ENCODE data around the gene POLR2E. TPM values are rescaled to one million over a fixed set of nuclear protein-coding genes. Genes with fewer than 3 reads are reported as not detected.

POLR2E gene
- polyA plus RNA-seq, 3 donors: 86.3 to 393 (median 226) TPM

DNA sequence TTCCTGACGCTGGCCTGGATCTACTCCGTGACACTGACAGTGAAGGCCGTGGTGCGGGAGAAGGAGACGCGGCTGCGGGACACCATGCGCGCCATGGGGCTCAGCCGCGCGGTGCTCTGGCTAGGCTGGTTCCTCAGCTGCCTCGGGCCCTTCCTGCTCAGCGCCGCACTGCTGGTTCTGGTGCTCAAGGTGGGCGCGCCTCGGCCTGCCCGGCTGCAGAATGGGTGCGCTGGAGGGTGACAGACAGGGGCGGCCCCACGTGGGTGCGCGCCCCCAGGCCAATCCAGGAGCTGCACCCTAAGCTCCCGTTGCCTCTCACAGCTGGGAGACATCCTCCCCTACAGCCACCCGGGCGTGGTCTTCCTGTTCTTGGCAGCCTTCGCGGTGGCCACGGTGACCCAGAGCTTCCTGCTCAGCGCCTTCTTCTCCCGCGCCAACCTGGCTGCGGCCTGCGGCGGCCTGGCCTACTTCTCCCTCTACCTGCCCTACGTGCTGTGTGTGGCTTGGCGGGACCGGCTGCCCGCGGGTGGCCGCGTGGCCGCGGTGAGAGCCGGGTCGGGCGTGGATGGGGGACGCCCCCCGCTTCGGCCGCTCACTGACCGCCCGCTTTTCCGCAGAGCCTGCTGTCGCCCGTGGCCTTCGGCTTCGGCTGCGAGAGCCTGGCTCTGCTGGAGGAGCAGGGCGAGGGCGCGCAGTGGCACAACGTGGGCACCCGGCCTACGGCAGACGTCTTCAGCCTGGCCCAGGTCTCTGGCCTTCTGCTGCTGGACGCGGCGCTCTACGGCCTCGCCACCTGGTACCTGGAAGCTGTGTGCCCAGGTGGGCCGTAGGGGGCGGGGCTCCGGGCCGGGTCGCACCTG, 48.1 kb downstream of the POLR2E start:
- 87 to 94% (median 88%) methylated on average over 67 to 77 of the region's 77 CpGs for WGBS, 3 donors
- H3K27ac ChIP-seq (ENCODE audit: low read depth, low read length): no peak overlapping the region

DNA sequence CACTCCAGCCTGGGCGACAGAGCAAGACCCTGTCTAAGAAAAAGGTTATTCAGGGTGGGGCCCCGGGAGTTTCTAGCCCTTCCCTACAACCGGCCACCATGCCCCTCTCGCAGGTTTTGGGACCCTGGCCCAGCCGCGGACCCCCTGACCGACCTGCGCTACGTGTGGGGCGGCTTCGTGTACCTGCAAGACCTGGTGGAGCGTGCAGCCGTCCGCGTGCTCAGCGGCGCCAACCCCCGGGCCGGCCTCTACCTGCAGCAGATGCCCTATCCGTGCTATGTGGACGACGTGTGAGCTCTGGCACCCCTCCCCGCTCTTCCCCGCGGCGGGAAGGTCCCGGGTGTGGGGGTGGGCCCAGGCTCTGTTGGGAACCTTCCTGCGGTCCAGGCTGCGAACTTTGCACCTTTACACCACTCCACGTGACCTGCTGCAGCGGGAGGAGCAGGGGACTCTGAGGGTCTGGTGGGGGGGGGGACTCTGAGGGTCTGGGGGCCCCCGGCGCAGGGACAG, 49.0 kb downstream of the POLR2E start:
- WGBS, 3 donors: 89 to 92% (median 90%) methylated on average over 29 to 33 of the region's 33 CpGs
- H3K27ac ChIP-seq (ENCODE audit: low read depth, low read length): no peak overlapping the region

DNA sequence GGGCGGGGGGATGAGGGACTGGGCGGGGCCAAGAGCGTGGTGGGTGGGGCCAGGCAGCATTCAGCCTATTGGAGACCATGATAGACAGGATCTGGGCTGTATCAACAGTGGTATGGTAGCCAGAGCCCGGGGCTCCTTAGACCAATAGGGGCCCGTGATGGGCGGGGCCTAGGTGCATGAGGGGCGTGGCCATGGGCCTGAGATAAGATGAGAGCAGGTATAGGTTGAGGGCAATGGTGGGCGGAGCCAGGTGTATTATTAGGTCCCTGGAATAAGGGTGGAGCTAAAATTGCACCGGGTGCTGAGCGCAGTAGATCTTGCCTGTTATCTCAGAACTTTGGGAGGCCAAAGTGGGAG, 50.0 kb downstream of the POLR2E start:
- no peak overlapping the region for H3K27ac ChIP-seq (ENCODE audit: low read depth, low read length)
- WGBS, 3 donors: 66 to 83% (median 69%) methylated on average over 10 of the region's 10 CpGs

DNA sequence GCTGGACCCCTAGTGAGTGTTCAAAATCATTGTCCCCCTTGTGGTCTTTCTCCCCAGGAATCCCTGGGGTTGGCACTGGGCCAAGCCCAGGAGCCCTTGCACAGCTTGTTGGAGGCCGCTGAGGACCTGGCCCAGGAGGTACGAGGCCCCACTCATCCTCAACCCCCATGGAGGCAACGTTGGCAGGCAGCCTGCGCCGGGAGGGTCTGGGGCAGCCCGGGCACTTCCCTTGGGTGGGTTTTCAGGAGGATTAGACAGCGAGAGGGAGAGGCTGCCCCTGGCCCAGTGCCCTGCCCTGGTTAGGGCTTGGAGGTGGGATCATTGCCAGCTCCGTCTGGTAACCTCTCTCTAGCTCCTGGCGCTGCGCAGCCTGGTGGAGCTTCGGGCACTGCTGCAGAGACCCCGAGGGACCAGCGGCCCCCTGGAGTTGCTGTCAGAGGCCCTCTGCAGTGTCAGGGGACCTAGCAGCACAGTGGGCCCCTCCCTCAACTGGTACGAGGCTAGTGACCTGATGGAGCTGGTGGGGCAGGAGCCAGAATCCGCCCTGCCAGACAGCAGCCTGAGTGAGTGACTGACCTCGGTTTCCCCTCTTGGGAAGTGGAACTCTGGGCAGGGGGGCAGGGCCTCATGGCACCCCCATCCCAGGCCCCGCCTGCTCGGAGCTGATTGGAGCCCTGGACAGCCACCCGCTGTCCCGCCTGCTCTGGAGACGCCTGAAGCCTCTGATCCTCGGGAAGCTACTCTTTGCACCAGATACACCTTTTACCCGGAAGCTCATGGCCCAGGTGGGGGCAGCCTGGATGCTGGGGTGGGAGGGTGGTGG, 52.3 kb downstream of the POLR2E start:
- 60 to 81% (median 67%) methylated on average over 23 of the region's 23 CpGs for WGBS, 3 donors
- no peak overlapping the region for H3K27ac ChIP-seq (ENCODE audit: low read depth, low read length)

DNA sequence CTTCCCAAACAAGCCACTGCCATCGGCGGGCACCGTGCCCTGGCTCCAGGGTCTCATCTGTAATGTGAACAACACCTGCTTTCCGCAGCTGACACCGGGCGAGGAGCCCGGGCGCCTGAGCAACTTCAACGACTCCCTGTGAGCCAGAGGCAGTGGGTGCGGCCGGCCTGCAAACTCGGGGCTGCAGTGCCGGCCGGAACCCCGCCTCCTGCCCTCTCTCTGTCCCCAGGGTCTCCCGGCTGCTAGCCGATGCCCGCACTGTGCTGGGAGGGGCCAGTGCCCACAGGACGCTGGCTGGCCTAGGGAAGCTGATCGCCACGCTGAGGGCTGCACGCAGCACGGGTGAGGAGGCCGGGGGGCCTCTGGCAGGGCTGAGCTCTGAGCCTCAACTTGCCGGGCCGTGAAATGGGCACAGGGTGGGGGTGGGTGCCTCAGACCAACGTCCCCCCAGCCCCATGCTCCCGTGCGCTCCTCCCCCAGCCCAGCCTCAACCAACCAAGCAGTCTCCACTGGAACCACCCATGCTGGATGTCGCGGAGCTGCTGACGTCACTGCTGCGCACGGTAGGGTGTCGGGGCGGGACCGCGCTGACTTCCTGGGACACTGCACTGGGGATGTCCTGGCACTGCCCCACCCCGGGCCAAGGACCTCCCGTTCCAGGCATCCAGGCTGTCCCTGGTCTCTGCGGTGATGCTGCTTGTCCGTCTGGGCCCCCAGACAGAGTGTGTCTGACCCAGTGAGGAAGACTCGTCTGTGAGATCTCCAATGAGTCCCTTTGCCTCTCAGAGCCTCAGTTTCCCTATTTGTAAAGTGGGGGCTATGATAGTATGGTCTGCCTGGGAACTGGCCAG, 53.1 kb downstream of the POLR2E start:
- WGBS, 3 donors: 63 to 67% (median 66%) methylated on average over 37 to 43 of the region's 43 CpGs
- H3K27ac ChIP-seq (ENCODE audit: low read depth, low read length): no peak overlapping the region

DNA sequence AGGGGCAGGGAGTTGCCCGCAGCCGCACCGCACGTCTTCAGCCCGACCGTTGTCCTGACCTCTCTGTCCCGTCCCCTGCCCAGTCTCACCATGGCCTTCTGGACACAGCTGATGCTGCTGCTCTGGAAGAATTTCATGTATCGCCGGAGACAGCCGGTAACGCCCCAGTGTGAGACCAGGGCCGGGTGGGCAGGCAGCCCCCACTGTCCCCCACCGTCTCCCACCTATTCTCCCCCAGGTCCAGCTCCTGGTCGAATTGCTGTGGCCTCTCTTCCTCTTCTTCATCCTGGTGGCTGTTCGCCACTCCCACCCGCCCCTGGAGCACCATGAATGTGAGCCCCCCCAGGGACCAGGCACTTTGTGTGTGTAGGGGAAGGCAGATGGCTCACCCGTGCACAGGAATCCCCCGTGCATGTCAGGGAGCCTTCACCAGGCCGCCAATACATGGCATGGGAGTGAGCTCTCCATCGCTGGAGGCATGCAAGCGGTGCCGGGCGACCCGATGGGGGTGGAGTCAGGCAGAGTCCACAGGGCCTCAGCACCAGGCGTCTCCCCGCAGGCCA, 53.8 kb downstream of the POLR2E start:
- no peak overlapping the region for H3K27ac ChIP-seq (ENCODE audit: low read depth, low read length)

DNA sequence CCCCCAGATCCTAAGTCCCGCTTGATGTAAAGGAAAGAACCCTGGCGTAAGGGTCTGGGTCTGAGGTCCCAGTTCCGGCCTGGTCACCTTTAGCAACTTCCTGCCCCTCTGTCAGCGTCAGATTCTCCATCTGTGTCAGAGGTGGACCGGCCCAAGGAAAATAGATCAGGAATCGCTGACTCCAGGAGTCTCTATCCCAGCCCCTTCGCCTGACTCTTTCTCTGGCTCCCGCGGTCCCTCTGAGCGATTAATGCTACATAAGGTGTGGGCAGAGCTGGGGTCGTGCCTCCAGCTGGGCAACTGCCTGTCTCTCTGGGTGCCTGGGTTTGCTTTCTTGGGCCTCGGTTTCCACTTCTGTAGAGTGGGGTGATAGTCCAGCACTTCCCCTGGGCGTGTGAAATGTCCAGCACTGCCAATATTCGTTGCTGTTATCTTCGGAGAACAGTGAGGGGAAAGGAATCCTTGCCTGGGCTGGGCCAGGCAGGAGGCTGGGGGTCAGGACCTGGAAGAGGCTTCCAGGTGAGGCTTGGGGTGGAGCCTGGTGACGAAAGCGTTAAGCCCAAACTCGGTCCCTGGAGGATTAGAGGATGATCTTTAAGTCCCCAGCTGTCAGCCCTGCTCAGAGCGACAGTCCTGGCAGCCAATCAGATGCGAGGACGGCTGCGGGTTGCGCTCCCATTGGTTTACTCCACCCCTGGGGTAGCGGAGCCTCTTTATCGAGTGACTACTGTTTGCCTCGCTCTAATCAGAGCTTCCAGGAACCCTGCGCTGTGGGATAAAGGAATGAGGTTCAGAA, 54.5 kb downstream of the POLR2E start:
- no peak overlapping the region for H3K27ac ChIP-seq (ENCODE audit: low read depth, low read length)
- 2 to 3% (median 2%) methylated on average over 27 of the region's 27 CpGs for WGBS, 3 donors

More for the DNA sequence above, 53.8 kb downstream of the POLR2E start:
- WGBS, 3 donors: 27 to 43% (median 31%) methylated on average over 26 of the region's 26 CpGs

DNA sequence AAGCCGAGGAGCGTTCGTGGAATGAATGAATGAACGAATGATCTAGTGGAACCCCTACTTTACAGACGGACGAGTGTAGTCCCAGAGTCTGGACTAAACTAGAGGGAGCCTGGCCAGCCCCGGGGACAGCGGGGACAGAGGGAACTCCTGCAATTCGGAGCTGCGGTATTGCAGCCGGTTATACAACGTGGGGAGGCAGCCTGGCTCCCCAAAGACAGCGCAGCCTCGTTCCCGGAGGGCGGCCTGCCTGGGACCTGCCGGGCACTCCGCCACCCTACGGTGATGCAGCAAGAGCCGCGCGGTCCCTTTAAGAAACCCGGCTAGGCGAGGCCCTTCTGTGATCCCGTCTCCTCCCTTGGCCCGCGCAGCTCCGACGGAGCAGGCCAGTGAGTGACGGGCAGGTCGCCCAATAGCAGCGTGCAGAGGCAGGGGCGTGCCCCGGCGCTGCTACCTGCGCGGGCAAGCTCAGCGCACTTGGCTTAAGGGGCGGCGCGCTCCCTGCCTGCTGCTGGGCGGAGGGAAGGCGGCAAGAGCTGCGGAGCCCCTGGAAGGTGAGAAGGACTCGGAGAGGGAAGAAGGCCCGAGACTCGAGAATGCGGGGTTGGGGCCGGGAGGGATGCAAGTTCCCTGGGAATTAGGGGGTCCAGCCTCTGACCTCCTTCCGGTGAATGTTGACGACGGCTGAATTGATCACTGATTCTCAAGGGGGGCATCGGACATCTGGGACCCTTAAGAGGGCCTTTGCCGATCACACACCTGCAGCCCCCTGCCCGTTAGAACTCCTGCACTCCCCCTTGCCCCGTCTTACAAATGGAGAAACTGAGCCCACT, 55.3 kb downstream of the POLR2E start, which contains the start of gene ABCA7:
ABCA7 (plus strand) TSS at position 462 of the 830 bp plus-strand sequence. CDS start 1,255 bp downstream, outside the sequence.
- H3K27ac ChIP-seq (ENCODE audit: low read depth, low read length): no peak within 1 kb of the TSS
- 2% methylated on average over 56 of the region's 56 CpGs for WGBS, 3 donors

DNA sequence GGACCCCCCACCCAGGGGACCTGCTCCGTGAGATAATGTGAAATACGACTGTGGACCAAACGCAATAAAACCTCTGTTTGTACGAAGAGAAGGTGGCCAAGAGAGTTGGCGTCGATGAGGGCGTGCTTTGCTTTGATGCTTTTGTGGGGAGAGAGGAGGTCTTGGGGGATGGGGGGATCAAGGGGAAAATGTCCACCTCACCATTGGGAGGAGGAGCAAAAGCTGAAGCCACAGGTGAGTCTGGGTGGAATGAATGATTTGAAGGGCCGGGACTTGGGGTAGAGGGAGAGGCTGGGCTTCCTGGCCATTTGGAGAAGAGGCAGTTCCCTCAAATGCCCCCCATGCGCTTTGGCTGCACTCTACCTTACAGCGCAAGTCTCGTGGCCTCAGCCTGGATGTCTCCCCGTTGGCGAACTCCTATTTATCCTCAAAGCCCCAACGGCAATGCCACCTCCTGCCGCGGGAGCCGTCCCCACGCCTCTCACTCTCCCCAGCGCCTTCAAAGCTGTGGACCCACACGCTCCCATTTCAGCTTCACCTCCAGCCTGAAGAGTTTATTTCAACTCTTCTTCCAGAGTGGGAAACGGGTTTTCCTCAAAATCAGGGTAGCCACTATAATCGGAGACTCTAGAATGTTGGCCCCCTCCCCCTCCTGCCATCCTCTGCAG, 56.1 kb downstream of the POLR2E start:
- H3K27ac ChIP-seq (ENCODE audit: low read depth, low read length): no peak overlapping the region
- 68 to 70% (median 68%) methylated on average over 22 of the region's 22 CpGs for WGBS, 3 donors

DNA sequence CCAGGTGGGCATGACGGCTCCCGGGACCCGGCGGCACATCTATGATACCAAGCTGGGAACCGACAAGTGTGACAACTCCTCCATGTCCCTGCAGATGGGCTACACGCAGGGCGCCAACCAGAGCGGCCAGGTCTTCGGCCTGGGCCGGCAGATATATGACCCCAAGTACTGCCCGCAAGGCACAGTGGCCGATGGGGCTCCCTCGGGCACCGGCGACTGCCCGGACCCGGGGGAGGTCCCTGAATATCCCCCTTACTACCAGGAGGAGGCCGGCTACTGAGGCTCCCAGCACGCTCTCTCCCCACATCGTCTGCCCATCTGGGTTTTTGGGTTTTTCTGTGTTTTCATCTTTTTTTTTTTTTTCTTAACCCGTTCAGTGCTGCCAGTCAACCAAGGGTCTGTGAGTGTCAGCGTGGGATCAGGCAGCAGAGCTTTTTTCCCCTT, 57.5 kb downstream of the POLR2E start:
- H3K27ac ChIP-seq (ENCODE audit: low read depth, low read length): no peak overlapping the region
- 55 to 76% (median 66%) methylated on average over 22 of the region's 22 CpGs for WGBS, 3 donors

Other genes with a start within 250 kb of the POLR2E start
- gene ELANE, start 243.1 kb downstream of the POLR2E start, polyA plus RNA-seq: 1 to 10 TPM in 2 of 3 donors, under 1 TPM in 1; 0.54 to 9.2 (median 2.4) TPM
- 1,000 to 10,000 TPM in 1 of 3 donors, 100 to 1,000 TPM in 2; 146 to 2,068 (median 706) TPM for gene CFD, start 235.7 kb downstream of the POLR2E start, polyA plus RNA-seq
- 10 to 100 TPM; 38.8 to 41.4 (median 39.0) TPM for gene MED16, start 202.2 kb downstream of the POLR2E start, polyA plus RNA-seq
- not detected for gene RNU6-9, start 201.9 kb downstream of the POLR2E start, polyA plus RNA-seq
- 10 to 100 TPM; 44.6 to 59.1 (median 57.9) TPM for gene R3HDM4, start 182.2 kb downstream of the POLR2E start, polyA plus RNA-seq
- gene KISS1R, start 178.0 kb downstream of the POLR2E start, polyA plus RNA-seq: under 1 TPM in 1 of 3 donors, not detected in 2; 0.37 TPM
- gene ARID3A, start 169.3 kb downstream of the POLR2E start, polyA plus RNA-seq: 1 to 10 TPM; 3.6 to 8.2 (median 8.0) TPM
- gene WDR18, start 111.0 kb downstream of the POLR2E start, polyA plus RNA-seq: 10 to 100 TPM; 26.7 to 33.5 (median 30.9) TPM
- gene GRIN3B, start 95.0 kb downstream of the POLR2E start, polyA plus RNA-seq: under 1 TPM in 2 of 3 donors, not detected in 1; 0.01 to 0.03 TPM
- gene TMEM259, start 74.3 kb downstream of the POLR2E start, polyA plus RNA-seq: 100 to 1,000 TPM; 107 to 198 (median 126) TPM
- not detected for gene RNU6-2, start 73.9 kb downstream of the POLR2E start, polyA plus RNA-seq
- gene CNN2, start 68.8 kb downstream of the POLR2E start, polyA plus RNA-seq: 100 to 1,000 TPM in 1 of 3 donors, 10 to 100 TPM in 2; 39.3 to 107 (median 76.1) TPM
- gene ABCA7, start 55.3 kb downstream of the POLR2E start, polyA plus RNA-seq: 10 to 100 TPM in 2 of 3 donors, 1 to 10 TPM in 1; 9.6 to 26.2 (median 14.7) TPM
- 10 to 100 TPM; 10.1 to 22.3 (median 14.7) TPM for gene ARHGAP45, start 28.2 kb downstream of the POLR2E start, polyA plus RNA-seq
- gene GPX4, start 8.6 kb upstream of the POLR2E start, polyA plus RNA-seq: 1,000 to 10,000 TPM in 2 of 3 donors, 100 to 1,000 TPM in 1; 205 to 2,242 (median 1,517) TPM
- gene SBNO2, start 78.9 kb upstream of the POLR2E start, polyA plus RNA-seq: 100 to 1,000 TPM in 1 of 3 donors, 10 to 100 TPM in 2; 22.0 to 155 (median 53.1) TPM
- 10 to 100 TPM; 24.5 to 42.9 (median 39.4) TPM for gene STK11, start 110.4 kb upstream of the POLR2E start, polyA plus RNA-seq
- gene CBARP, start 142.6 kb upstream of the POLR2E start, polyA plus RNA-seq: 1 to 10 TPM in 2 of 3 donors, under 1 TPM in 1; 0.20 to 4.3 (median 2.0) TPM
- 100 to 1,000 TPM; 217 to 303 (median 219) TPM for gene ATP5F1D, start 146.4 kb upstream of the POLR2E start, polyA plus RNA-seq
- gene MIDN, start 153.2 kb upstream of the POLR2E start, polyA plus RNA-seq: 10 to 100 TPM; 22.8 to 95.5 (median 75.0) TPM
- 100 to 1,000 TPM; 346 to 568 (median 388) TPM for gene CIRBP, start 174.0 kb upstream of the POLR2E start, polyA plus RNA-seq
- 10 to 100 TPM; 44.9 to 75.8 (median 55.0) TPM for gene FAM174C, start 180.2 kb upstream of the POLR2E start, polyA plus RNA-seq
- gene EFNA2, start 190.5 kb upstream of the POLR2E start, polyA plus RNA-seq: not detected